NCI-H82 treated with DMSO at 0.1 percent for 48 hours (cell line): Measurements from ENCODE around the gene KRR1.
"Not testable (repeated sequence)": the region's sequence is repeated elsewhere in the genome, so short reads cannot be mapped to it uniquely, and the experiment has no call there.

Experiments
- DNase-seq: peaks from one replicate; lab custom pipeline; 2025; ENCODE audit not compliant: unreplicated experiment; lab: John Stamatoyannopoulos, UW

KRR1 gene

DNA sequence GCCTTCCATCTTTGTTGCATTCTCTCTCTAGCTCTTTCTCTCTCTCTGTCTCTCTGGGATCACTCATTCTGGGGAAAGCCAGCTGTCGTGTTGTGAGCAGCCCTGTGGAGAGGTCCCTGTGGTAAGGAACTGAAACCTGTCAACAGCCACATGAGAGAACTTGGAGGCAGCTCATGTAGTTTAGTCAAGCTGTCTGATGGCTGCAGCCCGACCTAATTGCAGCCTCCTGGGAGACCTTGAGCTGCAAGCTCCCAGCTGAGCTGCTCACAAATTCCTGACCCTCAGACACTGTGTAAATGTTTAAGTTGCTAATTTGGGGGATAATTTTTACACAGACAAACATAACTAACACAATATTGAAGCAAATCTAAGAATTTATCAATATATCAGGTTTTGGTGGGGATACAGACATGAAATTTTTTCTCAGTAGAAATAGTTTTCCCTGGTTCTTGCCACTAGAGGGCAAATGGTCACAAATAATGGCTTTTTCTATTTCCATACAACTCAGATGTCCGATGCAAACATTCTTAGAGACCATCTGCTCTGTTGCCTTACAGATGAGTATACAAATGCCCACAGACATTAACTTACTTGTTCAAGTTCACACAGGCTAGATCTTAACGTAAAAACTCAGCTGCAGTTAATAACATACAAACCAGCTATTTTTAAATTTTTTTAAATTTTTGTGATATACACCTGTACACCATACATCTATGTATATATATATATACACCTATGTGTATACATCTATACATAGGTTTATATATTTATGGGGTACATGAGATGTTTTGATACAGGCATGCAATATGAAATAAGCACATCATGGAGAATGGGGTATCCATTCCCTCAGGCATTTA is 15.5 kb upstream of the KRR1 start:
- DNase-seq = peak; percentile 57

DNA sequence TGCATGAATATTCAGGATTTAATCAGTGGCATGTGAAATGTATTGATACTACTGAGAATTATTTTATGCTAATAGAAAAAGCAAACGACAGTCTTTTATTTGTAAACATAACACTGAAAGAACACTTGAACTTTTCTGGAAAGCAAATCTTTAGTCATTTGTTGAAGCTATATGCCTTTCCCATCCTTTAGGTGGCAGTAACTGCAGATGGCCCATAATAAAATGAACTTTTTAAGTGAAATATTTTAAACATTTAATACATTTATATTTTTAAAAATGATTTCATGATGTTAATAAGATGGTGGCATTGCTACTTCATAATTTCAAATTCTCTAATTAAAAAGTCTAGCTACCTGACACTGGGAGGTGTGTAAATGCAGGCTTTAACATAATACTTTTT is 13.9 kb upstream of the KRR1 start:
- DNase-seq = no peak

DNA sequence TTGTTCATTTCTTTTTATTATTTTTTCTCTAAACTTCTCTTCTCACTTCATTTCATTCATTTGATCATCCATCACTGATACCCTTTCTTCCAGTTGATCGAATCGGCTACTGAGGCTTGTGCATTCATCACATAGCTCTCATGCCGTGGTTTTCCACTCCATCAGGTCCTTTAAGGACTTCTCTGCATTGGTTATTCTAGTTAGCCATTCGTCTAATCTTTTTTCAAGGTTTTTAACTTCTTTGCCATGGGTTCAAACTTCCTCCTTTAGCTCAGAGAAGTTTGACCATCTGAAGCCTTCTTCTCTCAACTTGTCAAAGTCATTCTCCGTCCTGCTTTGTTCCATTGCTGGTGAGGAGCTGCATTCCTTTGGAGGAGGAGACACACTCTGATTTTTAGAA is 10.7 kb upstream of the KRR1 start:
- DNase-seq = not testable (repeated sequence)

DNA sequence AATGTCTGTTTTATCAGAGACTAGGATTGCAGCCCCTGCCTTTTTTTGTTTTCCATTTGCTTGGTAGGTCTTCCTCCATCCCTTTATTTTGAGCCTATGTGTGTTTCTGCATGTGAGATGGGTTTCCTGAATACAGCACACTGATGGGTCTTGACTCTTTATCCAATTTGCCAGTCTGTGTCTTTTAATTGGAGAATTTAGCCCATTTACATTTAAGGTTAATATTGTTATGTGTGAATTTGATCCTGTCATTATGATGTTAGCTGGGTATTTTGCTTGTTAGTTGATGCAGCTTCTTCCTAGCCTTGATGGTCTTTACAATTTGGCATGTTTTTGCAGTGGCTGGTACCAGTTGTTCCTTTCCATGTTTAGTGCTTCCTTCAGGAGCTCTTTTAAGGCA is 9.8 kb upstream of the KRR1 start:
- not testable (repeated sequence) for DNase-seq

DNA sequence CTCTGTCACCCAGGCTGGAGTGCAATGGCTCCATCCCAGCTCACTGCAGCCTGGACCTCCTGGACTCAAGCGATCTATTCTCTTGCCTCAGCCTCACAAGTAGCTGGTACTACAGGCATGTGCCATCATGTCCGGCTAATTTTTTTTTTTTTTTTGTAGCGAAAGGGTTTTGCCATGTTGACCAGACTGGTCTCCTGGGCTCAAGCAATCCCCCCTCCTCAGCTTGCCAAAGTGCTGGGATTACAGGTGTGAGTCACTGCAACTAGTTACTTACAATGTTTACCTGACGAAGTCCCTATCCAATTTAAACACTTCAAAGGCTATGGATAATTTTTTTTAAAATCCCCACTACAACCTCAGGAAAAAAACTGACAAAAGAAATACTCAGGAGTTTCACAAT is 1.8 kb downstream of the KRR1 start:
- no peak for DNase-seq

DNA sequence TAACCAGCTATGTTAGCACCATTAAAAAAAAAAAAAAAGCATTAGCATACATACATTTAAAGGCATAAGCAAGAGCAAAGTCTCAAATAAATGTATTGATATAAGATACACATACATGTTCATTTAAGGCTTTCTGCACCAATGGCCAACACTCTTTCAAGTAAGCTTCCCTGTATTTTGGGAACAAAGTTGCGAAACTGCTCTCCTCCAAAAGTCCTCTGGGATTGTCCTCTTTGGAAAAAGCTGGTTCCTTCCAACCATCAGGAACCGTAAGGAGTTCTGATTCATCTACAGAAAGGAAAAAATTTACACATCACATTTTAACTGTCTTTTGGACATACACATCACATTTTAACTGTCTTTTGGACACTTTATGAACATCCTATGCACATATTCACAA is 3.2 kb downstream of the KRR1 start:
- no peak for DNase-seq

DNA sequence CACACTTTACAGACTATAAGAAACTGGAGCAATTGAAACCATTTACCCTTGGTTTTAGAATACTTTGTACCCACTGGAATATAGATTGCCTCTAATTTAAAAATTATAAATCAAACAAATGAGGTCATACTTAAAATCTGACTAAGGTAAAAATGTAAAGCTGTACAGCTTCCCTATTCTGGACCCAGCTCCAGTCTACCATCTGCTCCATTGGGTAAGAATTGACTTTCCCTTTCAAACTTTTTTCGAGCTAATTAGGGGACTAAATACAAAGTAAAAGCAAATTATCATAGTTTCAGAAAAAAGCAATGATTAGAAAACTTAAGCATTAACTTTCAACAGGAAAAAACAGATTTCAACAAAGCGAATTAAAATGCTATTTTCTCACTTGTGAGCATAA is 4.3 kb downstream of the KRR1 start:
- DNase-seq = no peak

DNA sequence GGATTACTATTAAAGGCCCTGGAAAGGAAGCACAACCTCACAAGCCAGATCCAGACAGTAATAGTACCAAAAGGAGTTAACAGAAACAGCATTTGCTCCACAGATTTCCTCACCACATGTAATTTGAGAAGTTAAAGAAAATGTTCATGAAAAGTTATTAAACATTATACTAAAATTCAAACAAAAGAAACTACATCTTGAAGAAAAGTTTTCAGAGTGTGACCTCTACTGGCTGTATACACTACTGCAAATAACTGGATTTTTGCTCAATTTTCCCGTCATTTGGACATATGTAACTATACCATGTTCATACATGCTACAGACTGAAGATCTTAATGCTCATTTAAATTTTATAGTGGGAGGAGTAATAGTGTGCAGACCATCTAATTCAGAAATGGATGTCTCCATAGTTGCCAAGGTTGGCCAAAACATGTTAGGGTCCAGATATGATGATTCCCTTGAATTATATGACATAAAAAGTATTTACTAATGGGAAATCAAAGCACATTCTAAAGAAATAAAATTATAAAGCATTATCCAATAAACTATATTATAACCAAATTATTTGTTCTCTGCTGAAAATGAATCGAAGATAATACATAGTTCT is 5.6 kb downstream of the KRR1 start:
- no peak for DNase-seq

DNA sequence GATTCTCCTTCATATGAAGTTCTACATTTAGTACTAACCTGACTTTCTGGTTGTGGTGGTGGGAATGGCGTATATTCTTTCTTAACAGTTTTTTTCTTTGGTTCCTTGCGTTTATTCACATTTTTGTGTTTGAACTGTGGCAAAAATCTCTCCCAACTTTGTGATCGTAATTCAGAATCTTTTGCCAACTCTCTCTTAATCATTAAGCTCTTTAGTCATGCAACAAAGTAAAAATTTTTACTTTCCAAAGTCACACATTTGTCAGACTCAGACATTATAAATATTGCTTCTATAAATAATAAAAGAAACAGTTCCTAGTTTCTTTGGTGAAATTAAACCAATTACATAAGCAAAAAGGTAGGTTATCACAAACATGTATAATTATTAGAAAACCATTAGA is 7.5 kb downstream of the KRR1 start:
- DNase-seq = no peak

DNA sequence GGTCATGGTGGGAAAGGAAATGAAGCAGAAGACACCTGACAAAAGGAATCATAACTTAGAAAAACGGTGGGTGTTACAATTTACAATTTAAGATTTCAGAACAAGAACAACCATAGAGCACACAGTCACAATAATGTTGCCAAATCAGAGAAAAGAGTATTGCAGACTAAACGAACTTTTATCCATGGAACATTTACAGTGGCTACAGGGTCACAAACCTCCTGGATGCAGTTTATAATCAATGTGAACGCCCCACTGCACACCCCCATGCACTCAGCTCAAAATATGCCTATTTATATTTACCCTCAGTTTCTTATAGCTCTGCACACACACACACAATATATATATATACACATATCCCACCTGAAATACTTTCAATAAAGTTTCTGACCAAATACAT is 8.0 kb downstream of the KRR1 start:
- no peak for DNase-seq

DNA sequence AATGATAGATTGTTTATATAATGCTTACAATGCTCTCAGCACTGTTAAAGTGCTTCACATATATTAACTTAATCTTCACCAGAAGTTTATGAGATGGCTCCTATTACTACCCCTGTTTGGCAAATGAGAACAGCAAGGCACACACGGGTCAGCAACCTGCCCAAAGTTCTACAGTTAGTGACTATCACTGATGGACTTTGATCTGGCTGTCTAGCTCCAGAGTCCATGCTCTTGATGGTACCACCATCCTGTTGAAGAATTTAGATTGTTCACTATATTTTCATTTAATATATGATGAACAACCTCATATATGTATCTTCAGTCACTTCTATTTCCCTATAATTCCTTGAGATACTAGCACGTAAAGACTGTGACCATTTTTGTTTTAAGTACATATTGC is 20.2 kb downstream of the KRR1 start:
- no peak for DNase-seq

DNA sequence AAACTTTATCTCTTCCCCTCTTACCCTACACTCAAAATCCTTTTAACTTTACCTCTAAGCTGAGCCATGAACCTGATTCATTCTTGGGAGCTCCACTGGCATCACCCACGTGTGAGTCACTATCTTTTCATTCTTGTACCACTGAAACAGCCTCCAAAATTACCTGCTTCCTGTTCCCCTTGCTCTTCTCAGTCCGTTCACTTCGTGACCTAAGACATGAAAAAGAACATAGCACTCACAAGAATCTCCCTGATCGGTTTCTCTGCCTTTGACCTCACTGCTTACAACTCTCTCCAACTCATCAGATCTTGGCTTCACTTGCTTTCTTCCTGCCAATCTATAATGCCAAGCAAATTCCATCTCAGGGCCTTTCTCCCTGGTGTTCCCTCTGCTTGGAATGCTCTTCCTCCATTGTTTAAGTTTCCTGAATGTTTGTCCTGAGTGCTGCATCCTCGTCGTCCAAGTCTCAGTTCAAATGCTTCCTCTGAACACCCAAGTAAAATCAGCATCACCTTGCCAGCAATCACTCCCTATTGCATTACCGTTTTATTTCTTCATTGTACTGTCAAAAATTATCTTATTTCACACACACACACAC is 21.7 kb downstream of the KRR1 start:
- no peak for DNase-seq

DNA sequence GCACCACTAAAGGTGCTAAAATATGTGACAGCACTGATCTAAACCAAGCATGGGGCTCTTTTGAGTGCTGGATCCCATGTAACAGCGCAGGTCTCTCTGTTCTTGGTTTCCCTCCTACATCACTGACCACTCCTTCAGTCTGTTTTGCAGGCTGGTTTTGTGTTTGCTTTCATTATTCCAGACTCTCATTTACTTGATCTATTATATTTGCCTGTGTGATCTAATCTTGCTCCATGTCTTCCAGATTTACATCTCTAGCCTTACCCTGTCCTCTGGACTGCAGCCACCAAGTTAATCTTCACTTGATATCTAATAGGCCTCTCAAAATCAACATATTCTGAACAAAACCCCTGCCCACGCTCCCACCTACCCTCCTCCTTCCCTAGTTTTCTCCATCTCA is 22.2 kb downstream of the KRR1 start:
- no peak for DNase-seq

DNA sequence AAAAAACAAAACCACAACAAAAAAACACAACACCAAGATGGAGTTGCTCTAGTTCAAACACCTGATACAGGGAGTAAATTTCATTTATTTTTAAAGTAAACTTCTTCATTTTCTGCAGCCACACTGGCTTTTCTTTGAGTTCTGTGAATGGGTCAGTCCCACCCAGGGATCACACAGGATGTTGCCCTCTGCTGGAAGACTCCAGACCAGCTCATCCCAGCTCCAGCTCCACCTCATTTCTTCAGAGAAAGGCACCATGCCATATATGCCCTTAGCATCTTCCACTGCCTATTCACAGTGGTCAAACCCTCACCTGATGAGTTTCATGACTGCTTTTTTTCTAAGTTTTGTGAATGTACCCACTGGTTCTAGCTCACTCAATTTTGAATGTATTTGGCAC is 22.9 kb downstream of the KRR1 start:
- no peak for DNase-seq

DNA sequence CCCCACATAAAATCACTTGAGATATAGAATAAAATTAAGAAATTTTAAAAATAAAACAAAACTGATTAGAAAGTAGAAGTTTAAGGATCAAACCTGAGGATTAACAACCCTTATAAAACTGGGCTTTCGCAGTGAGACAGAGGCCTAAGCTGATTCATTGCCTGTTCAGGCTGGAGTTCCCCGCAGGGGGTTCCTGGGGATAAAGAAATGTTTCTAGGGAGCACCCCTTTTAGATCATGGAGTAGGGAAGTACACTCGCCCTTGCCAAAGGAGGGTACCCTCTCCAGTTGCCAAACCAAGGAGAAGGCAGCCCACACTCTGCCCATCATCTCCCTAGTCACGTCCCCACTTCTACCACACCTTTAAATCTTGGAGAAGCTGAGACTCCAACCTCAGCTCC is 24.1 kb downstream of the KRR1 start:
- DNase-seq = no peak

DNA sequence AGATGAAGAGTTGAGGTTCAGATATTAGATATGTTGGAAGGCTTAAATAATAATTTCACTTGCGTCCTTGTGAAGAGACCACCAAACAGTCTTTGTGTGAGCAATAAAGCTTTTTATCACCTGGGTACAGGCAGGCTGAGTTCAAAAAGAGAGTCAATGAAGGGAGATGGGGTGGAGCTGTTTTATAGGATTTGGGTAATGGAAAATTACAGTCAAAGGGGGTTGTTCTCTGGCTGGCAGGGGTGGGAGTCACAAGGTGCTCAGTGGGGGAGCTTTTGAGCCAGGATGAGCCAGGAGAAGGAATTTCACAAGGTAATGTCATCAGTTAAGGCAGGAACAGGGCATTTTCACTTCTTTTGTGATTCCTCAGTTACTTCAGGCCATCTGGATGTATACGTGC is 27.0 kb downstream of the KRR1 start:
- DNase-seq = peak; percentile 70

DNA sequence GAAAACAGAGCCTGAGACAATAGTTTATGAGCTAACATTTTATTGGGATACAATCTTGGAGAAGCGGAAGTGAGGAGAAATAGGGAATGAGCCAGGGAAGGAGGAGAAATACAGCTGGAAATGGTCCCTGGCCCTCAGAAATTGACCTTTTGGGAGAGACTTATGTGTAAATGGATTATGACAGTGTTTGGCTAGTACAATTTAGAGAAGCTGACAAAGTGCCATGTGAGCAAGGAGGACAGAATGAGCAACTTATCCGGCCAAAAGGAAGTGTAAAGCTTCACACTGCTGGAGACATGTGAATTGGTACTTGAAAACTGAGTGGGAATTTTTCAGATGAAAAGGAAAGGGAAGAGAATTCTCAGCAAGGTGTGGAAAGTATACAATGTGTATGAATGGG is 28.0 kb downstream of the KRR1 start:
- DNase-seq = no peak

DNA sequence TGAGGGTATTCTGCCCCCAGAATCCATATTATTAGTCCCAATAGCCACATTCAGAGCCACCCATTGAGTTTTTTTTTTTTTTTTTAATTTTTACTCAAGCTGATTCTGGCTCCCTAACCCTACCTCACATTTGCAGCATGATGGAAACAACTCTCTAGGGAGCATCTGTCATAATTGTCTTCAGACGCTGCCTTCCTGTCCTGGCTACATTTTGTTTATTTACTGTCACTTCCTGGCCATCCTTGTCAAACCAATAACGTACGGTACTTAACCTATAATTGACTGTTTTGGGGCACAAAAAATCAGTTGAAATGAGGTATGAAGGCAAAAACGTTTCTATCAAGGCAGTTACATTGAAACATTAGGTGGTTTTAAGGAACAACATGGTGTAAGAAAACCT is 28.8 kb downstream of the KRR1 start:
- DNase-seq = no peak

DNA sequence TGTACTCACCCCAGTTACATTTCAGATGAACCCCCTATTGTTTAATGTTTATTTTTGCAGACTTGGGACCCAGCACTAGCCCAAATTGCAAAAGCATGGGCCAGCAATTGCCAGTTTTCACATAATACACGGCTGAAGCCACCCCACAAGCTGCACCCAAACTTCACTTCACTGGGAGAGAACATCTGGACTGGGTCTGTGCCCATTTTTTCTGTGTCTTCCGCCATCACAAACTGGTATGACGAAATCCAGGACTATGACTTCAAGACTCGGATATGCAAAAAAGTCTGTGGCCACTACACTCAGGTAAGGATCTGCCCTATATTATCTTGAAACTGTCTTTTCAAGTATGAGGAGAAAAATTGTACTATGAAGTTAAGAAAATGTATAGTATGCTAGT is 29.6 kb downstream of the KRR1 start:
- DNase-seq = no peak

DNA sequence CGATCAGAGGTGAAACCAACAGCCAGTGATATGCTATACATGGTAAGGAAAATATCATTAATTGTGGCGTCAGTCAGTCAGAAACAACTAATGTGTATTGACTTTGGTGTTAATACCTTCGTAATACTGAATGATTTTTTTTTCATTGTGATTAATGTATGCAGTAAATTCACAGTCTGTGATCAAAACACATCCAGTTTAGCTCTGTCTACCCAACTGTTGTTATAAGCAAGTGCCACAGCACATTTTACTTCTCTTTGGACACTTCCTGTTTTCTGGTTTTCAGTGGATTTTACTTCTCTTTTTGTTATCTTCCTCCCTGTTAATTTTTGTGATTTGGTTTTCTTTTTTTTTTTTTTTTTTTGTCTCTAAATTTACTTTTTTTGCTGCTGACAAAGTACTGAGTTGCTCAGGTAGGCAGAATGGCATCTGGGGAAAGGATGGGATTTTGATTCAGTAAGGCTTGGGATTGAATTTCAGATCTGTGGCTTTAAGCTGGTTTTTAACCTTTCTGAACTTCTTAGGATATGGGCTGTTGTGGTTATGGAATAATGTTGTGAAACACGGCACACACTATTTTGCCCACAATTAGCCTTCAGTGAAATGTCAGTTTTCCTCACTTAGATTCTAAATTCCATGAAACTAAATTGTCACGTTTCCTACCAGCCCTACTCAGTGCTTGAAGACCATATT is 30.2 kb downstream of the KRR1 start:
- no peak for DNase-seq

DNA sequence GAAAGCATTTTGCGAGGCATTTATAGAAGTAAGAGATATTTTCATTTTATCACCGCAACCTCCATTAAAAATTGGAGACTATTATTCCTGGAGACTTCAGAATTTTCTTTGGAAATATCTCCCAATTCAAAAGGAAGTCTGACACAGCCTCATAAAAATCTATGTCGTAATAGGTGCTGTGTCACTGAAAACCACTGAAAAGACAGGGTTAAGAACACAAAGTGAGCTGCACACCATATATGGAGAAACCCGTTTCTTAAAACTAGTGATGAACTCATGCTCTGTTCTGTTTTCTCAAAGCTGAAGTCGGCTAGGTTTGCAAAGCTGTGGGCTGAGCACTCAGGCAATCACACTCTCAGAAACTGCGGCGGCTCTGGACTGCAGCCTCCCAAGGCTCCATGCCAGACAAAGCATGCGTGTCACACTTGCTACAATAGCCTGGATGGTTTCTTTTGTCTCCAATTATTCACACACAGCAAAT is 30.9 kb downstream of the KRR1 start, which contains the start of gene GLIPR1:
GLIPR1 (plus strand) TSS at position 287 of the 481 bp plus-strand sequence; CDS start at position 413, 126 bp downstream.
- DNase-seq = no peak
